ENCODE measurements around the gene CLIC3.

GRCh38 chr9:136952876-136953770 lies 43.2 kb downstream of the CLIC3 start:
- TF ChIP-seq YY1 (IDR thresholded peaks at IDR 0.05; ENCODE audit: insufficient read depth, insufficient read length) (no peak), ZNF274 (IDR thresholded peaks at IDR 0.05; ENCODE audit: low read depth, low read length) (no peak), SUZ12 (IDR thresholded peaks at IDR 0.05; ENCODE audit: extremely low read depth, insufficient read depth, insufficient read length) (no peak)
